ENCODE results near the gene NDUFB11.

The NDUFB11 gene

GRCh38 chrX:47162927-47163583 lies 18.6 kb upstream of the NDUFB11 start:
- DNase-seq (ENCODE audit: low read depth, low spot score), result no peak
- TF ChIP-seq EZH2 (IDR thresholded peaks at IDR 0.05), result no peak
- no peak for TF ChIP-seq FOXP2 (optimal IDR thresholded peaks at IDR 0.05; ENCODE audit: control extremely low read depth, extremely low read length, insufficient read depth)
- no peak for TF ChIP-seq POLR2AphosphoS5 (IDR thresholded peaks at IDR 0.05; ENCODE audit: borderline replicate concordance, low read depth, low read length)

GRCh38 chrX:47160781-47161180 lies 16.3 kb upstream of the NDUFB11 start:
- H3K27ac ChIP-seq, result no peak overlapping the region
- no peaks in the 10 kb centered on the region for H3K9me3 ChIP-seq (ENCODE audit: low read depth, low read length)
- no peak overlapping the region for H3K9ac ChIP-seq (ENCODE audit: insufficient read length)
- TF ChIP-seq FOXP2 (optimal IDR thresholded peaks at IDR 0.05; ENCODE audit: control extremely low read depth, extremely low read length, insufficient read depth) (no peak), EZH2 (IDR thresholded peaks at IDR 0.05) (no peak), POLR2AphosphoS5 (IDR thresholded peaks at IDR 0.05; ENCODE audit: borderline replicate concordance, low read depth, low read length) (no peak)
- DNase-seq (ENCODE audit: low read depth, low spot score), result no peak
- H3K36me3 ChIP-seq (ENCODE audit: insufficient read depth, low read length), result peaks cover 58% of the 10 kb centered on the region
- no peak overlapping the region for H3K4me3 ChIP-seq

More at GRCh38 chrX:47162927-47163583, 18.6 kb upstream of the NDUFB11 start:
- H3K9me3 ChIP-seq (ENCODE audit: low read depth, low read length), result no peaks in the 10 kb centered on the region
- H3K4me3 ChIP-seq, result no peak overlapping the region
- no peak overlapping the region for H3K9ac ChIP-seq (ENCODE audit: insufficient read length)
- H3K36me3 ChIP-seq (ENCODE audit: insufficient read depth, low read length), result peaks cover 37% of the 10 kb centered on the region
- no peak overlapping the region for H3K27ac ChIP-seq

- Histone ChIP-seq H3K9me3 (ENCODE audit: low read depth, low read length) (no peaks in the 10 kb centered on the region), H3K27ac (no peak overlapping the region), H3K9ac (ENCODE audit: insufficient read length) (no peak overlapping the region), H3K36me3 (ENCODE audit: insufficient read depth, low read length) (peaks cover 67% of the 10 kb centered on the region), H3K4me3 (no peak overlapping the region)
- TF ChIP-seq EZH2 (IDR thresholded peaks at IDR 0.05), result no peak
- TF ChIP-seq POLR2AphosphoS5 (IDR thresholded peaks at IDR 0.05; ENCODE audit: borderline replicate concordance, low read depth, low read length), result no peak
- TF ChIP-seq FOXP2 (optimal IDR thresholded peaks at IDR 0.05; ENCODE audit: control extremely low read depth, extremely low read length, insufficient read depth), result no peak
- no peak for DNase-seq (ENCODE audit: low read depth, low spot score)
These were observed 14.3 kb upstream of the NDUFB11 start for GRCh38 chrX:47158781-47159180.

GRCh38 chrX:47158131-47158530 lies 13.6 kb upstream of the NDUFB11 start:
- Histone ChIP-seq H3K4me3 (no peak overlapping the region), H3K27ac (no peak overlapping the region), H3K9ac (ENCODE audit: insufficient read length) (no peak overlapping the region), H3K9me3 (ENCODE audit: low read depth, low read length) (no peaks in the 10 kb centered on the region), H3K36me3 (ENCODE audit: insufficient read depth, low read length) (peaks cover 70% of the 10 kb centered on the region)
- DNase-seq (ENCODE audit: low read depth, low spot score), result no peak
- TF ChIP-seq FOXP2 (optimal IDR thresholded peaks at IDR 0.05; ENCODE audit: control extremely low read depth, extremely low read length, insufficient read depth) (no peak), EZH2 (IDR thresholded peaks at IDR 0.05) (no peak), POLR2AphosphoS5 (IDR thresholded peaks at IDR 0.05; ENCODE audit: borderline replicate concordance, low read depth, low read length) (no peak)

GRCh38 chrX:47156611-47157520 lies 12.4 kb upstream of the NDUFB11 start:
- Histone ChIP-seq H3K36me3 (ENCODE audit: insufficient read depth, low read length) (peaks cover 72% of the 10 kb centered on the region), H3K4me3 (no peak overlapping the region), H3K9me3 (ENCODE audit: low read depth, low read length) (no peaks in the 10 kb centered on the region), H3K9ac (ENCODE audit: insufficient read length) (no peak overlapping the region), H3K27ac (no peak overlapping the region)
- no peak for DNase-seq (ENCODE audit: low read depth, low spot score)
- TF ChIP-seq FOXP2 (optimal IDR thresholded peaks at IDR 0.05; ENCODE audit: control extremely low read depth, extremely low read length, insufficient read depth), result no peak

- no peak for DNase-seq (ENCODE audit: low read depth, low spot score)
- Histone ChIP-seq H3K4me3 (no peak overlapping the region), H3K27ac (no peak overlapping the region), H3K9ac (ENCODE audit: insufficient read length) (no peak overlapping the region), H3K9me3 (ENCODE audit: low read depth, low read length) (no peaks in the 10 kb centered on the region), H3K36me3 (ENCODE audit: insufficient read depth, low read length) (peaks cover 77% of the 10 kb centered on the region)
- TF ChIP-seq FOXP2 (optimal IDR thresholded peaks at IDR 0.05; ENCODE audit: control extremely low read depth, extremely low read length, insufficient read depth), result no peak
- TF ChIP-seq EZH2 (IDR thresholded peaks at IDR 0.05), result no peak
- TF ChIP-seq POLR2AphosphoS5 (IDR thresholded peaks at IDR 0.05; ENCODE audit: borderline replicate concordance, low read depth, low read length), result no peak
These were observed 6.9 kb upstream of the NDUFB11 start for GRCh38 chrX:47151435-47151834.

GRCh38 chrX:47148946-47149345 lies 4.4 kb upstream of the NDUFB11 start:
- H3K36me3 ChIP-seq (ENCODE audit: insufficient read depth, low read length), result peaks cover 58% of the 10 kb centered on the region
- TF ChIP-seq EZH2 (IDR thresholded peaks at IDR 0.05) (no peak), POLR2AphosphoS5 (IDR thresholded peaks at IDR 0.05; ENCODE audit: borderline replicate concordance, low read depth, low read length) (no peak), FOXP2 (optimal IDR thresholded peaks at IDR 0.05; ENCODE audit: control extremely low read depth, extremely low read length, insufficient read depth) (no peak)
- no peak overlapping the region for H3K27ac ChIP-seq
- H3K4me3 ChIP-seq, result no peak overlapping the region
- DNase-seq (ENCODE audit: low read depth, low spot score), result no peak
- no peaks in the 10 kb centered on the region for H3K9me3 ChIP-seq (ENCODE audit: low read depth, low read length)
- no peak overlapping the region for H3K9ac ChIP-seq (ENCODE audit: insufficient read length)

GRCh38 chrX:47146936-47147859 lies 2.7 kb upstream of the NDUFB11 start:
- H3K9ac ChIP-seq (ENCODE audit: insufficient read length), result no peak overlapping the region
- no peak for DNase-seq (ENCODE audit: low read depth, low spot score)
- H3K36me3 ChIP-seq (ENCODE audit: insufficient read depth, low read length), result peaks cover 49% of the 10 kb centered on the region
- TF ChIP-seq FOXP2 (optimal IDR thresholded peaks at IDR 0.05; ENCODE audit: control extremely low read depth, extremely low read length, insufficient read depth), result no peak
- TF ChIP-seq EZH2 (IDR thresholded peaks at IDR 0.05), result no peak
- TF ChIP-seq POLR2AphosphoS5 (IDR thresholded peaks at IDR 0.05; ENCODE audit: borderline replicate concordance, low read depth, low read length), result no peak
- H3K27ac ChIP-seq, result no peak overlapping the region
- H3K9me3 ChIP-seq (ENCODE audit: low read depth, low read length), result no peaks in the 10 kb centered on the region
- peak overlapping the region; percentile 87 for H3K4me3 ChIP-seq

Measured in SK-N-MC (cell line).